Esophagus mucosa (tissue), 1 donor: ENCODE data around the gene SERGEF. TPM values are rescaled to one million over a fixed set of nuclear protein-coding genes. Genes with fewer than 3 reads are reported as not detected.
"Not testable (repeated sequence)": the region's sequence is repeated elsewhere in the genome, so short reads cannot be mapped to it uniquely, and the experiment has no call there.

Source experiments
- ATAC-seq: fragments of 200-7000 bp; cut with Tn5 transposase; one replicate; pipeline ENCODE4 v1.9.1; 2020
- total RNA-seq: library from RNA; stranded (reverse); gene quantifications from one replicate; pipeline ENCODE4 v1.2.4, GENCODE V29; 2023
- donor health status: DM: yes; HTN: yes; CAD: no.

The SERGEF gene
- total RNA-seq, 1 donor from 2014 or later = 17.1 TPM

DNA sequence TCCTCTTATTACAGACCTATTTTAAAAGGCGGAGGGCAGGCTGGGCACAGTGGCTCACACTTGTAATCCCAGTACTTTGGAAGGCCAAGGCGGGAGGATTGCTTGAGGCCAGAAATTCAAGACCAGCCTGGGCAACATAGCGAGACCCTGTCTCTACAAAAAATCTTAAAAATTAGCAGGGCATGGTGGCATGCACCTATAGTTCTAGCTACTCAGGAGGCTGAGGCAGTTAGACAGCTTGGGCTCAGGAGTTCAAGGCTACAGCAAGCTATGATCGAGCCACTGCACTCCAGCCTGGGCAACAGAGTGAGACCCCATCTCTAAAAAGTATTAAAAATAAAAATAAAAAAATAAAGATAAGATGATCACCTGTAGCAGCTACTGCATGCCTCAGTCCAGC, 12.7 kb downstream of the SERGEF start:
- not testable (repeated sequence) for ATAC-seq

DNA sequence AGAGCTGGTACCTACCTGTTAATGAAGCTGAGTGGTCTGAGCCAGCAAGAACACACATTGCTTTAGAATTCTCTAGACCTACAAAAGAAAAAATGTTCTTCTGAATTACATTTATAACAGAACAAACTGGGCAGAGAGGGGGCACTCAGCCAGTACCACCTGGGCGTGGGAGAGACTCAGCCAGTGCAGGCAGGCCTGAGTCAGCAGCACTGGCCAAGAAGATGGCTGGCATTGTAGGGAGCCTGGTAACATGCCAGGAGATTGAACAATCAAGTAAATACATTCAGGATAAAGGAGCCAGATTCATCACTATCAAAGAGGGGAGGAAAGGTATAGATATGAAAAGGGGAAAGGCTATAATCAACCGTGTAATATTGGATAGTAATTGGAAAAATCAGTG, 19.9 kb downstream of the SERGEF start:
- ATAC-seq = peak; percentile 70

DNA sequence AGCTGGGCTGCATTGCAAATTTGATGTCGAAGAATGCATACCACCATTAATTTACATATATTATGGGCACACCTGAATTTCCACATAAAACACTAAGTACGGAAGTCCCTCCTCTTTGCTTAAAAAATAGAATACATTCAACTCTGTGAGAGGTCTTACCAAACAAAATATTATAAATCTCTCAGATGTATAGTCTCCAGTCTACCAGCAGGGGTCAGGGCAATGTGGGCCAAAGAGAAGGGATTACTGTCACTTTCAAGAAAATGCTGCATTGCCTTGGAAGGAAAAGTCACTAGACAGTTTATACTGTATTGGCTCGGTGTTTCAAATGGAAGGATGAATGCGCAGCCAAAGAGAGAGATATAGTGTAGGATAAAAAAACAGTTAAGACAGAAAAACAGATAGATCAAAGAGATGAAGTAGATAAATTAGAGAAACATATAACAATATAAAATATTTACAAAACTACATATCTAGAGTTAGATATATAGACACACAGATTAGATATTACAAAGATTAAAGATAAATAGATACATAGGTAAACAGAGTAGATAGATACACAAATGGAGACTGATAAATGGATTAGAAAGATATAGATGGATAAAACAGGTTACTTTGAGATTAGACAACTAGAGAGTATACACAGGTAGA, 20.9 kb downstream of the SERGEF start:
- ATAC-seq = peak; percentile 71

DNA sequence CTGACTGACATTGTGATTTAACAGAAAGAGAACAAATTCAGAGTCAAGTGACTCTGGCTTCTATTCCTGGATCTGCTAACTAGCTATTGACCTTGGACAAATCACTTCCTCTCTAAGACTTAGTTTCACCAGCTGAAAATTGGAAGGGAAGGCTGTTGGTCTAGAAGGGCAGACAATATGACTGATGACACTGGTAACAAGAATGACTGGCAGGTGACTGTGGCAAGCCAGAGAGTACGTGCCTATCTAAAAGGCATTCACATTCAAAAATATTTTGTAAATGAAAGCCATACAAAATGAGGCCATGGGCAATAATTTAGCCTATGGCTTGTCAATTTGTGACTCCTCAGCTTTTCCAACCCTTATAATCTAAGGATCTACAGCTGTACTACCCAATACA, 23.5 kb downstream of the SERGEF start:
- no peak for ATAC-seq

DNA sequence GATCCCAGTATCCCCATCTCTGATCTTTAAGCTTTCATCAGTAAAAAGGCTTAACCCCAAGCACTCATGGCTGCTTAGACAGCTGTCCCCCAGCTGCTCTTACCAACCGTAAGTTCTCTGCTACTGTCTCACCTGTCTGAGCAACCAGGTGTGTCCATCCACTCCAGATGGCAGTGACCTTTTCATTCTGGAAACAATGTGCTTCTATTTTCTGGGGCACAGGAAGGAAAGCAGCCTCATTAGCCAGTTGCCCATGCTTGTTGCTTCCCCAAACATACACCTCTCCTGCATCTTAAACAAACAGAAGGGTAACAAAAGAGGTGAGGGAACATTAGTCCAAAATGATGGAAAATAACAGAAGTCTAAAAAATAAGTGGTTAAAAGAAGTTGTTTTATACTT, 24.4 kb downstream of the SERGEF start:
- no peak for ATAC-seq

DNA sequence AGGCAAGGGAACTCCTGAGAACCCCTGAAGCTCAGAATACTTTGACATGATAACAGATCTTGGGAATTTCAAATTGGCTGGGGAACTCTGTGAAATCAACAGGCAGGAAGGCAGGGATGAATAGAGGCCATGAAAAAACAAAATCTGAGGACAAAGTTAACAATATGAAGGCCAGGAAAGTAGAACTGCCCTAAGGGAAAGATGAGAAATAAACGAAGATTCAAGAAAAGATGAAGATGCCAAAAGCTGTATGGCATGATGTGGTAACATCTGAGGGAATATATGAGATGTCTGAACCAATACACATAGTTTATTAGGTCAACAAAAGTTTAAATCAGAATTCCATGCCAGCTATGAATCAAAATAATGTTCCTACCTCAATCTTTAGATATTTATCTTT, 25.0 kb downstream of the SERGEF start:
- no peak for ATAC-seq

DNA sequence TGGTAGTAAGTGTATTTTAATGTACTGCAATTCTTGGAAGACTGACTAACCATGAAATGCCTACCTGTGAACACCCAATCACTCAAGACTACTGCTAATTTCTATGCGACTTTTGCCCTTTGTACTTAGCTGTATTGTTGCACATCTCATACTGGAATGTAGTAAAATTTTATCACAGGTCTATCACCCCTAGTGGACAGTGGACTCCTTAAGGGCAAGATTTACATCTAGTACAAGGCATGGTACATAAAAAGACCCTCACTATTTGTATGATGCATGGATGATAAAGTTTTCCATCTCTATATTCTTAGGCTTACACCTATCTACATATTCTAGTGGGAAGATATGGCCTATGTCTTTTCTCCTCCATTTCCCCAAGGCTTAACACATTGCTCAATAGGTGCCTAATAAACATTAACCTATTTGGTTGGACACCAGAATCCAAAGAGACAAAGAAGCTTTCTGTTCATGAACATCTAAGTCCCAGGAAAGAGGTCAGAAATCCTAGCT, 26.1 kb downstream of the SERGEF start:
- ATAC-seq = no peak

DNA sequence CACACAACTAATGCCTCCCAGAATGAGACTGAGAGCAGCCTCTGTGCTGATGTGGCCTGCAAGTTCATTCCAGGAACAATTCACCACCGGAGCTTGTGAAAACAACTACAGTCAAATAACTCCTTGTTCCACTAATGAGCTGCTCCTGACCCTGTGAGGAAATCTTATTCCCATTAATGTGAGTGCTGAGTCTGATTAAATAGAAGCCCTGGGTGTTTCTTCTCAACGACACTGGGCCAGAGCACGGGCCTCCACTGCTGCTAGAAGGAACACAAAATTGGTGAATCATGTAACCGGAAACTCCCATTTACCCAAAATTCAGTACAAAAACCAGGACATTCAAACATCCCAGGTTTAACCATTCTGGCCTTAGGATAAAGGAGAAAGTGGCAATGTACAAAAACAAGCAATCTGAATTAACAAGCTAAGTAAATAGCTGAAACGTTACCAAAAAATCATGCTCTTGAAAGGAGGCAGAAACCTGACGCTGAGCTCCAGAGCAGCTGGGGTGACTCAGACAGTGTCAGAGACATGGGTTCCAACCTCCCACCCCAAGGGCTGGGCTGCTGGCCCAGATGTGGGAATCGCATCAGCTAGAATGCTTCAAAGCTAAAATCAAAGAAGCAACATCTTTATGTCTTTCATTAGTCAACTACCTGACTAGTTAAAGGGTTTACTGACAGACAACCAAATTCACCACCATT, 26.7 kb downstream of the SERGEF start:
- peak; percentile 74 for ATAC-seq

DNA sequence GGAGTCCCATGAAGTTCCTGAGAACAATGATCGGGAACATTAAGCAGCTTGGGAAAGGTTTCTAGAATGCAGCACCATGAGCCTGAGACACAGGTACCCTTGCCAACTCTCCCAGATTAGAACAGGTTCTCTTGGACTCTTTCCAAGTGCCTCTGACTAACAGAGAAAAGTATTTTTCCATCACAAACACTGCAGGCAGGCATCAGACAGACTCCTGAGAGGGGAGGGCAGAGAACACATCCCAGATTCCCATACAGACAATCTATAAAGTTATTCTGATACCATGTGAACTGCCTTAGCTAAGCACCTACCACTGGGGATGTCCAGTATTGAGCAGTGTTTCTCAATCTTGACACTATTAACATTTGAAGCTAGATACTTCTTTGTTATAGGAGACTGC, 27.3 kb downstream of the SERGEF start:
- peak; percentile 64 for ATAC-seq

DNA sequence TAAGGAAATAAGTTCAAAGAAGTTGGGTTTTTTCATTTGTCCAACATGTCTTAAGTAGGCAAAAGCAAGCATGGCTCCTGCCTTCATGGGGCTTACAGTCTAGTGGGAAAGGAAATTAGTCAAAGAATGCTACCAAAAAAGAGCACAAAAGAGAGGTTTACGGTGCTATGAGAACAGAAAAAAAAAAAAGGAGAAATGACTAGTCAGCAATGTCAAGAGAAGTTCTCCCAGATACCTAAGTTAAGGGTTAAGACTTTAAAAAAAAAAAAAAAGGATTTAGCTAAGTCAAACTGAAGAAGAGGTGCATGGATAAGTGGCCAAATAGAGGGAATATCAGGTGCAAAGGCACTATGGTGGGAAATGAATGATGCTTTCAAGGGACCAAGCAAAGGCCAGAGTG, 29.3 kb downstream of the SERGEF start:
- no peak for ATAC-seq

DNA sequence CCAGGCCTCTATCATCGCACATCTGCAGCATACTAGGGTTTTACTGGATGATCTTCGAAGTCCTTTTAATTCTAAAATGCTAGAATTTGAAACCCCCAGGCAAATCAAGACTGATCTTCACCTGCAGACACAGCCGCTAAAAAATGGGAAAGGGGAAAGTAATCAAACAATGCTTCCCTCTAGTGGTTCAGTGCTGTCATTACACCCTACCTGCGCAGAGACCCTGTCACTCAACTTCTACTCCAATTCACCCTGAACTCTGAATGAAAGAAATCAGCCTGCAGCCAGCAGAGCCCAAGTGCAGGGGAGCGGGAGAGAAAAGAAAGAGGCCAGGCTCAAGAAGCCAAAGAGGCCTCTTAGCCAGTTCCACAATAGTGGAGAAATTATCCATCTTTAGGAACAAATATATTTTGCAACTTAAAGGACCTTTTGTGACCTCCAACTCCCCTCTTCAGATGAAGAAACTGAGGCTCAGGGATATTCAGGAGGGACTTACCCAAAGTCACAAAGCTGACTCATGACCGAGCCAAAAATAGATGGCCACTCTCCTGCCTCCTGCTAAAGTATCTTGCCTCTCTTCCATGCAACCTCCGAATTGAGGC, 33.0 kb downstream of the SERGEF start:
- peak; percentile 59 for ATAC-seq

DNA sequence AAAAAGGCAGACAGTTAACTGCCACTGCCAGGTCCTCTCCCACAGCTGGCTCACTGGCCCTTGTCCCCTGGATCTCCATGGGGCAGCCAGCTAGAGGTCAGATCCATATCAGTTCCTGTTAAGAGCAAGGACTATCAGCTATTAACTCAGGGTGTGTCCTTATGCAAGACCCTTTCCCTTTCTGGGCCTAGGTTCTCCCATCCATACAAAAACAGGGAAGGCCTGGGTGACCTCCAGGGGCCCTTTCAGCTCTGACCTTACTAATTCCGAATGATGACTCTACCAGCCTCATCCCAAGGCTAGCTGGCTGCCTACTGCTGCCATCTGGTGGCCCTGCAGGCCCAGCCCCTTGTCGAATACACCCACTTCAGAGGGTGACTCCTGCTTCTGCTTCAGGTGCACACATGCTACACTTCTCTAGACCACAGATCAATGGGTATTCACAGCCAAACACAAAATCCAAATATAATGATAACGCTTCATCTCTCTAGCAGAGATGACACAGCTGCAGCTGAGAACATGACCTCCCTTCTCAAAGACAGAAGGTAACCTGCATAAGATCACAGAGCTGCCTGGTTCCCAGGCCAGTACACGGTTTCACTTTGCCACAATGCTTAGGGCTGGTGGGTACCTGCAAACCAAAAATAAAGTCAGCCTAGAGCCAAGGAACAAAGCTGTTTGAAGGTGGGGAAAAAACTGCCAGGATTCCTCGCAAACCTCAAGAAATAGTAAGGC, 34.1 kb downstream of the SERGEF start:
- ATAC-seq = peak; percentile 85

DNA sequence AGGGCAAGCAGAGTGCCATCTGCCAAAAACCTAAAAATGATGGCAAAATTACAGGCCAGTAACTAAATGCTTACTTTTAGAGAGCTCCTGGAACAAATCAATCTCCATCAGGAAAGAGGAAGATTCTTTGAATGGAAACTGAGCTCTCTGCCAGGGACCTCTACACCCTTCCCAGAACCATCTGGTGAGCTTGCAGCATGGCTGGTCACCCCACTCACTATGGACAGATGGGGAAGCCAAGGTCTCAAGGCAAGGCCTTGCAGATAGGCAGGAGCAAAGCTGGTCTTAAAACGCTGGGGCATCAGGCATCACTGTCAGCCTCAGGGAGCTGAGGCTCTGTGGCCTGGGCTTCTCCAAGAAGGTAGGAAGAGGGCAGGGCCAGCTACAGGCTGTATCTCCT, 36.2 kb downstream of the SERGEF start:
- no peak for ATAC-seq

DNA sequence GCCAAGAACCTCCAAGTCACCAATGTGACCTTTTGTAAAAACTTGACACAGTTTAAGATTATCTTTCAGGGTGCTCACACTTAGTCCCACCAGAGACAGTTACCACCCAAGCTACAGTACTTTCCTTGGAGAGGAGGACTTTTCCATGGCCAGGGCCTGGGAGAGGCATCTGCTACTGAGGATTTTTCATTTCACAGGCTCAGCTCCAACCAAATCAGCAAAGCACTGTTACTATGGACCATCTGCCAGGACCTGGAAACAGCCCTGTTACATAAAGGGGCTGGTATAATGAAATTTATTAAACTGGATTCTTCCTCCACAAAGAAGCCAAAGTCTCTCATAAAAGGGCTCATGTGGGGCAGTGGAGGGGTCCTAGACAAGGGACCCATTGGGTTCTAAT, 38.6 kb downstream of the SERGEF start:
- no peak for ATAC-seq

DNA sequence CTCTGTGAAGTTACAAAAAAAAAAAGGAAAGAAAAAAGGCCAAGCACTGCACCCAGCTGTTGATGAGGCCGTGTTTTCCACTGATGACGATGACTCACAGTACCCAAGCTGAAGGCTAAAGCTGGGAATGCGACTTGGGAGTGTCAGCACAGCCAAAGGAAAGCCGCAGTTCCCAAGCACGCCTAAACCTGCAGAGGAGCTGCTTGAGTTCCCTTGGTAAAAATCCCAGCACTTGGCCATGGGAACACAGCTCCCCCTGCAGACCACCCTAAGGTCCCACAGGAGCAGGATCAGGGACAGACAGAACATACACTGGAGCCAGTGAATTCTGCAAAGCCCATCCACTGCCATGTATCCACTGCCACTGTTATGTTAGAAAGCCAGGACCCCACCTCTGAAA, 39.9 kb downstream of the SERGEF start:
- ATAC-seq = peak; percentile 89

DNA sequence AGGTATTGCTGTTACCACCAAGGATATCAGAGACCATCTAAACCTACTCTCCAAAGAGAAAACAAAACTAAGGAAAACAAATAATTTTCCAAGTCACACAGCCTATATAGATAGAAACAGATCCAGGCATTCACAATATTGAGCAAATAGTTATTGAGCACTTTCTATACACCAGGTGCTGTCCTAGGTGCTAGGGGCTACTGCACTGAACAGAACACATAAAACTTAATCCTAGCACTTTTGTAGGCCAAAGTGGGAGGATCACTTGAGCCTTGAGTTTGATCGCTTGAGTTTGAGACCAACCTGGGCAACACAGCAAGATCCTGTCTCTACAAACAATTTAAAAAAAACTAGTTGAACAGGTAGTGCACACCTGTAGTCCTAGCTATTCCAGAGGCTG, 44.6 kb downstream of the SERGEF start:
- no peak for ATAC-seq

DNA sequence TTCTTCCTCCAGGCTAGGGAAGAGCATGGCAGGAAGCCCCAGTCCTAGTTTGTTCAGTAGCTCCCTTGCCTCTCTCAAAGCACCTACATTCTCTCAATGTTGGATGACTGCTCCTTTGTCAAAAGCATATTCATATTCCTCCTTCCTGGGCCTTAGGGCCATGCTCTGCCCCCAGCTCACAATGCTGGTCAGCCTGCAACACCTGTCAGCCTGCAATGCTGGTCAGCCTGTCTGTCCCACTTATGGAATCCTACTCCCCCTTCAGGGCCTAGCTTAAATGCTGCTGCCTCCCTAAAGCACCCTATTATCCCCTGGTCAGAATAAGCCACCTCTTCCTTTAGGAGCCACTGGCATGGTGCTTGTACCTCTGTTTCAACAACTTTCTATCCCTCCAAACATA, 45.2 kb downstream of the SERGEF start:
- ATAC-seq = no peak

DNA sequence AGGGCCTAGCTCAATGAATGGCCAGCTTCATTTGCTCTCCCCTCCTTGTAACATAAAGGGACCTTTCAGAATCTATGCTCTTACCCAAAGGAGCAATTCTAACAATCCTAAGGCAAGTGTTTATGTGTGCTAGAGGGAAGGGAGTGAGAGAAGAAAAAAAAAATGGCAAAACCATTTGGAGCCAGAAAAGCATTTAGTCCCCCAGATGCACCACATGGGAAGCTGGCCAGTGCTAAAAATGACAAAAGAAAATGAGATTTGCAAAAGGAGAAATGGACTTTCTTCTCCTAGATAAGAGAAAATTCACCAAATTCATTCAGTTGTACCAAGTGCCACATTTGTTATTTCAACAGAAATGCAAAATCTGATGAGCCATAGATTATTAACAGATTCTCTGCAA, 52.8 kb downstream of the SERGEF start:
- ATAC-seq = no peak

DNA sequence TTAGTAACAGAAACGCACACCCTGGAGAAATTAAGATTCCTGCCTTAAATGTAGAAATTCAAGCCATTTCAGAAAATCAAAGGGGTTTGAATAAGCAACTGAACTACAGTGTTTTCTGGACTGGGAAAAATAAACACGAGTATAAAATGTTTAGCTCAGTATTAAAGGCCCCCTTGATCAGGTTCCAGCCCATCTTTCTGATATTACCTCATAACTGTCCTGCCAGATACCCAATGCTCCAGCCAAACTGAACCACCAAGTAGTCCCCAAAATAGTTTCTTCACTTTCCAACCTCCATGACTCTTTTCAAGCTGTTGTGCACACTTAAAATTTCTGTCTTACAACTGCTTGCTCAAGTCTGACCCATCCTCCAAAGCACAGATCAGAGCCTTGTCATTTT, 54.4 kb downstream of the SERGEF start:
- ATAC-seq = no peak

DNA sequence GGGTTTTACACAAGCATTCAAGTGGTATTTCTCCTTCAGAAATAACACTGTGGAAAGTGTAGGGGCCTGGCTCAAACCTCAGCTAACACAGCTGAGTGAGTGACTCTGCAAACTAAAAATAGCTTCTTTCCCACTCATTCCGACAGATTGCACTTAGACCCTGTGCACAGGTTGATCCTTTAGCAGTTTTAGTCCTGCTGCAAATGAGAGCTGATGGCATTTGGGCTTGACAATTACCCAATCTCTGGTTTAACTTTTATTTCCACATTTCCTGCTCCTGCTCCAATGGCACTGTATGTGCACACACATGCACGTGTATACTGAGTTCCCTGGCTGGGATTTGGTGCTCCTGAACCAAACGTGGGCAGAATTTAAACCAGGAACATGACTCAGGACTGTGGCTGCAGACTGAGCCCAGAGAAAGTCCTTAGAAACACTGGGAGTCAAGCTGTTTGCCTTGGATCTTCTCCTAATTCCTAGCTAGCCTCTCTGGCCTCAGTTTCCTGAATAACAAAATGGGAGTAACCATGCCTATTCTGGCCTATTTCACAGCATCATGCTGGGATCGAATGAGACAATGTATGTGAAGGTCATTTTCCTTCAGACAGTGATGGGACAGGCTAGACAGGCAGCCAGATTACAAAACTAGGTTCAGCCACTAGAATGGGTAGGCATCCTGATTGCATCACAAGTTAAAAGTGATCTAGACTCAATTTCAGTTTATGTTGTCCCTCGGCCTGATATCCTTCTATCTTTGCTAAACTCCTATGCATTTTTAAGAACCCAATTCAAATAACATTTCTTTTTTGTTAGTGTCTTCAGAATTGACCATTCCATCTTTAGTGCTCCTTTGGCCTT, 58.2 kb downstream of the SERGEF start:
- ATAC-seq = peak; percentile 23

DNA sequence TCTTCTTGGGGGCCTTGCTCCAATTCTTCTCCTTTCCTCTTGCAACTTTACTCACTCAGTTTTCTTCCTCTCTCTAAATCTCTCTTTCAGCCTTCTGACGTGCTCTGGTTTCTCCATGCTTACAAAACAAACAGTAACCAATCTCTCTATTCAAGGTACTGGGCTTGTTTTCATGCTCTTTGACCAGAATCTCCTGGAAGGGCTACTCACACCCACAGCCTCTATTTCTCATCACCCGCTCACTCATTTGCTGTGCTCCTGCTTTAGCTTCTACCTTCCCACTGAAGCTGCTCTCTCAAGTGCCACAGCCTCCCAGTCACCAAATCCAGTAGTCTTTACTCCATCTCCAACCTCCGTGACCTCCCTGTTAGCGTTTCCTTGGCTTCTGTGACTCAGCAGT, 60.4 kb downstream of the SERGEF start:
- ATAC-seq = no peak

DNA sequence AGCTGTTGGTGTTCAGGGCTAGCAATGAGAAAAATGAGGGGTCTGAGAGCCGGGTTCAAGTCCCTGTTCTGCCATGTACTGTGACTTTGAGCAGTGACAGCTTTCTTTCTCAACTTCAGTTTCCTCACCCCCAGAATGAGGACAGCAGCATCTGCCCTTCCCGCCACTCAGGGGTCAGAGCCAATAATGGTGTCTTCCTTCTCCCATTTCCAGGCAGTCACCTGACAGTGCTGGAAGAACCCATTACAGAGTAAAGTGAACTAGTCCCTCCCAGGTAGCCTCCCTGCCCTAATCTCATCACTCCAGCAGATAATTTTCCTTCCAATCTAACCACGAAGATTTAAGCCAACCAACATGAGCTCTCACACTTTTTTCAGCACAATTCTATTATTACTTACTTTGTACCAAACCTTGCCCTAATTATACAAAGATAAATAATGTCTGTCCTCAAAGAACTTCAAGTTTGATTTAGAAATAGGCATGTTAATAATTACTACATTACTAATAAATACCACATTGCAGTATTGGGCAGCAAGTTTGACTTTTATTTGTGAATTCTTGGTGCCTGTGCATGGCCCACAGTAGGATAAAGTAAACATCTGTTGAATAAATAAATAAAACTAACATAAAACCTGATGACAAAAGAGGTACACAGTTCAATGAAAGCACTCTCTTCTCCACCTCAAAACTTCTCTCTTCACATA, 61.0 kb downstream of the SERGEF start:
- ATAC-seq = no peak
